CD4-positive, CD25-positive, alpha-beta regulatory T cell (primary cell): ENCODE measurements around the gene IST1. TPM values are rescaled to one million over a fixed set of nuclear protein-coding genes. Genes with fewer than 3 reads are reported as not detected.
A peak's percentile ranks its signal among the peaks of the same experiment; 100 is the strongest.

ENCODE experiments used
- ATAC-seq, 2 donors: fragments of 150-1000 bp; cut with Tn5 transposase; one replicate each; pipeline ENCODE4 v1.10.0; 2021; ENCODE audit warnings: low read depth in 2 of 2, moderate number of reproducible peaks in 2 of 2, moderate library complexity in 1 of 2
- DNase-seq, 3 donors: peaks; one replicate each; pipeline versions ENCODE4 v3.0.0 to v3.0.0-alpha.2; 2012 to 2022; ENCODE audit warnings: mixed read lengths in 1 of 3
- H3K27ac ChIP-seq: one replicate; pipeline ENCODE4 v1.7.0; 2013; ENCODE audit warnings: mild to moderate bottlenecking, low read length; ENCODE audit not compliant: insufficient read depth, poor library complexity, severe bottlenecking
- H3K27me3 ChIP-seq: one replicate; pipeline ENCODE4 v1.7.0; 2013; ENCODE audit warnings: low read length; ENCODE audit not compliant: control insufficient read depth, insufficient read depth
- H3K36me3 ChIP-seq: one replicate; pipeline ENCODE4 v1.7.0; 2013; ENCODE audit warnings: mild to moderate bottlenecking, low read length, moderate library complexity; ENCODE audit not compliant: control insufficient read depth, insufficient read depth
- H3K4me1 ChIP-seq: 2 replicates; pipeline ENCODE4 v1.7.0; 2013; ENCODE audit warnings: mild to moderate bottlenecking, low read length; ENCODE audit not compliant: insufficient read depth, control insufficient read depth, poor library complexity, severe bottlenecking
- H3K4me3 ChIP-seq: one replicate; pipeline ENCODE4 v1.7.0; 2013; ENCODE audit warnings: low read depth, mild to moderate bottlenecking, low read length, moderate library complexity
- H3K9me3 ChIP-seq, 2 experiments: 1 replicate in 1 of 2; 2 replicates in 1 of 2; pipeline ENCODE4 v1.7.0; 2013; ENCODE audit warnings: low read length in 2 of 2, mild to moderate bottlenecking in 1 of 2, moderate library complexity in 1 of 2; ENCODE audit not compliant: control insufficient read depth in 2 of 2
- H3K27ac Mint-ChIP-seq, 3 donors: one replicate each; pipeline ENCODE4 v1.8.0; 2020 to 2022; ENCODE audit warnings: mild to moderate bottlenecking in 3 of 3, mixed read lengths in 3 of 3, moderate library complexity in 2 of 3
- H3K27me3 Mint-ChIP-seq: one replicate; pipeline ENCODE4 v1.8.0; 2022; ENCODE audit warnings: mild to moderate bottlenecking, mixed read lengths
- H3K36me3 Mint-ChIP-seq: one replicate; pipeline ENCODE4 v1.8.0; 2020; ENCODE audit warnings: mixed read lengths
- H3K4me1 Mint-ChIP-seq, 4 donors: one replicate each; pipeline ENCODE4 v1.8.0; 2020 to 2022; ENCODE audit warnings: mixed read lengths in 4 of 4, mild to moderate bottlenecking in 1 of 4
- H3K4me3 Mint-ChIP-seq, 4 donors: one replicate each; pipeline ENCODE4 v1.8.0; 2020 to 2022; ENCODE audit warnings: mild to moderate bottlenecking in 4 of 4, mixed read lengths in 4 of 4, moderate library complexity in 3 of 4
- H3K9me3 Mint-ChIP-seq, 7 donors: one replicate each; pipeline ENCODE4 v1.8.0; 2020 to 2022; ENCODE audit warnings: mixed read lengths in 7 of 7, mild to moderate bottlenecking in 3 of 7, moderate library complexity in 2 of 7
- polyA plus RNA-seq, 4 donors: library from polyadenylated mRNA; unstranded; fragments of 300-500 nt; fragmentation: Illumina TruSeq; gene quantifications; one replicate each; pipeline ENCODE4 v1.2.3, GENCODE V29; 2021
- total RNA-seq: library from RNA; stranded (reverse); gene quantifications from one replicate; pipeline ENCODE4 v1.2.3, GENCODE V29; 2022

Gene IST1
- total and polyA plus RNA-seq, 5 donors from 2014 or later, result 151 to 346 (median 207) TPM

- Mint-ChIP-seq H3K27me3 (no peaks in the 10 kb centered on the region), H3K4me3 (no peak overlapping the region), H3K9me3 (no peaks in the 10 kb centered on the region), H3K36me3 (peaks cover 37% of the 10 kb centered on the region), H3K27ac (peak overlapping the region in 2 of 3 donors; percentile 31 to 73), H3K4me1 (peaks cover 28 to 92% (median 68%) of the 10 kb centered on the region in 4 donors)
- Histone ChIP-seq H3K9me3 (no peaks in the 10 kb centered on the region), H3K36me3 (peaks cover 29% of the 10 kb centered on the region), H3K27me3 (no peaks in the 10 kb centered on the region), H3K4me1 (peaks cover 35% of the 10 kb centered on the region), H3K27ac (no peak overlapping the region), H3K4me3 (peak overlapping the region; percentile 15)
- DNase-seq, result no peak
- ATAC-seq, result no peak
Measured at GRCh38 chr16:71912534-71913275, 17.4 kb downstream of the IST1 start.

DNA sequence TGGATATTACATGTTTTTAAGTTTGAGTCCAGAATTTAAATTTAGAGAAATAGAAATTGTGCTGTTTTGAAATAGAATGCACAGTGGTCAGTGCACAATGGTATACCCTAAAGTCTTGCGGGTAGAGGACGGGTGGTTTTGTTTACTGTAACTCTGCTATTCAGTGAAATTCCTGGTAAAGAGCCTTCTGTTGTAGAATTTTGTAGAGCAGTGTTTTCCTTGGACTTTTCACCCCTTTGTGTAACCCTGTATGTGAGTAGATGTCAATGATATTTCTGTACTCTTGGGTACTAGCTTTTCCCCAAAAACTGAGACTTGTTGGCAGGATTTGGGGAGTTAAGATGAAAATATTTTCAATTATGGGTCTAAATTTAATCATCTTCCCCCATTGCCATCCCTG is 19.5 kb downstream of the IST1 start:
- H3K27me3 Mint-ChIP-seq, result no peaks in the 10 kb centered on the region
- peak overlapping the region in 1 of 4 donors; percentile 6 for H3K4me3 Mint-ChIP-seq
- H3K27ac Mint-ChIP-seq, result peak overlapping the region; percentile 71 to 82 (median 72)
- H3K4me1 ChIP-seq, result peaks cover 22% of the 10 kb centered on the region
- H3K9me3 Mint-ChIP-seq, result no peaks in the 10 kb centered on the region
- H3K36me3 Mint-ChIP-seq, result peaks cover 38% of the 10 kb centered on the region
- no peak overlapping the region for H3K27ac ChIP-seq
- peaks cover 43% of the 10 kb centered on the region for H3K36me3 ChIP-seq
- H3K4me1 Mint-ChIP-seq, result peaks cover 32 to 82% (median 58%) of the 10 kb centered on the region in 4 donors
- no peaks in the 10 kb centered on the region for H3K27me3 ChIP-seq
- no peaks in the 10 kb centered on the region for H3K9me3 ChIP-seq
- ATAC-seq, result no peak
- peak overlapping the region; percentile 17 for H3K4me3 ChIP-seq
- no peak for DNase-seq

GRCh38 chr16:71915350-71915749 is 20.0 kb downstream of the IST1 start:
- no peaks in the 10 kb centered on the region for H3K9me3 Mint-ChIP-seq
- Histone ChIP-seq H3K27ac (no peak overlapping the region), H3K9me3 (no peaks in the 10 kb centered on the region), H3K36me3 (peaks cover 49% of the 10 kb centered on the region), H3K4me3 (no peak overlapping the region), H3K4me1 (peaks cover 18% of the 10 kb centered on the region), H3K27me3 (no peaks in the 10 kb centered on the region)
- DNase-seq, result no peak
- H3K4me3 Mint-ChIP-seq, result peak overlapping the region in 2 of 4 donors; percentile 6 to 13
- no peaks in the 10 kb centered on the region for H3K27me3 Mint-ChIP-seq
- peaks cover 32 to 81% (median 54%) of the 10 kb centered on the region in 4 donors for H3K4me1 Mint-ChIP-seq
- peaks cover 44% of the 10 kb centered on the region for H3K36me3 Mint-ChIP-seq
- no peak for ATAC-seq
- peak overlapping the region; percentile 71 to 74 (median 72) for H3K27ac Mint-ChIP-seq

DNA sequence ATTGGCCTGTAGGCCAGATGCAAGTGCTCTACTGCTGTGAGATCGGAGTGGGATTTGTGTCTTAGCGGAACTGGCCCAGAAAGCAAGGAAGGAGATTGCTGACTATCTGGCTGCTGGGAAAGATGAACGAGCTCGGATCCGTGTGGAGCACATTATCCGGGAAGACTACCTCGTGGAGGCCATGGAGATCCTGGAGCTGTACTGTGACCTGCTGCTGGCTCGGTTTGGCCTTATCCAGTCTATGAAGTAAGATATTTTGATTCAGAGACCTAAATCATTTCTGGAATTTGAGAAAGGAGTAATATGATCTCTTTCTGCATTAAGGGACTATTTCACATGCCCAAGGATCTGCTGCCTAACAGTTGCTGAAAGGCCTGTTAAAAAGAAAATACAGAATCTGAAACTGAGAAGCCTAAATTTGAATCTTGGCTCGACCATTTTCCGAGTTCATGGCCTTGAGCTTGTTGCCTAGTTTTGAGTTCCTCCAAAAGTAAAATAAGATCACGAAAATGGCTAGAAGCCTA is 21.1 kb downstream of the IST1 start:
- no peak for ATAC-seq
- Histone ChIP-seq H3K27ac (no peak overlapping the region), H3K9me3 (no peaks in the 10 kb centered on the region), H3K36me3 (peaks cover 60% of the 10 kb centered on the region), H3K27me3 (no peaks in the 10 kb centered on the region), H3K4me3 (no peak overlapping the region), H3K4me1 (peaks cover 18% of the 10 kb centered on the region)
- Mint-ChIP-seq H3K27me3 (no peaks in the 10 kb centered on the region), H3K4me3 (no peak overlapping the region), H3K27ac (peak overlapping the region in 2 of 3 donors; percentile 27 to 44), H3K4me1 (peaks cover 32 to 73% (median 49%) of the 10 kb centered on the region in 4 donors), H3K36me3 (peaks cover 52% of the 10 kb centered on the region), H3K9me3 (no peaks in the 10 kb centered on the region)
- no peak for DNase-seq

- H3K27me3 Mint-ChIP-seq, result no peaks in the 10 kb centered on the region
- Histone ChIP-seq H3K4me3 (no peak overlapping the region), H3K9me3 (no peaks in the 10 kb centered on the region), H3K4me1 (peaks cover 7% of the 10 kb centered on the region), H3K27me3 (no peaks in the 10 kb centered on the region), H3K36me3 (peaks cover 73% of the 10 kb centered on the region), H3K27ac (no peak overlapping the region)
- ATAC-seq (no peak), DNase-seq (no peak)
- H3K36me3 Mint-ChIP-seq, result peaks cover 56% of the 10 kb centered on the region
- no peak overlapping the region for H3K4me3 Mint-ChIP-seq
- H3K9me3 Mint-ChIP-seq, result no peaks in the 10 kb centered on the region
- H3K27ac Mint-ChIP-seq, result peak overlapping the region in 2 of 3 donors; percentile 44 to 48
- peaks cover 26 to 60% (median 45%) of the 10 kb centered on the region in 4 donors for H3K4me1 Mint-ChIP-seq
Measured at GRCh38 chr16:71917900-71918299, 22.6 kb downstream of the IST1 start.

DNA sequence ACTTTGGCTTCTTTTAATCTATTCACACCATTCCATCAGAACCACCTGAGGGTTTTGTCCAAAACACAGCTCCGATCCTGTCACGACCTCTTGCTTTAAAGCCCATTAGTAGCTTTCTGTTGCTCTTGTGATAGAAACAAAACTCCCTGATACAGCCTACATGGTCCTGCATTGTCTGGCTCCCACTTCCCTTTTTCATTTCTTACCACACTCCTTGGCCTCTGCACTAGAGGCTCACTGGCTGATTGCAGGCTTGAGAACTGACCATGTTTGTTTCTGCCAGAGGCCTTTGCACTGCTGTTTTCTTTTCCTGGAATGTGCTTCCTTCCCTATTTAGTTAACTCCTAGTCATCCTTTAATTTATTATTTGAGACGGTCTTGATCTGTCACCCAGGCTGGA is 23.7 kb downstream of the IST1 start:
- Histone ChIP-seq H3K27ac (no peak overlapping the region), H3K27me3 (no peaks in the 10 kb centered on the region), H3K4me1 (peaks cover 3% of the 10 kb centered on the region), H3K4me3 (no peak overlapping the region), H3K9me3 (no peaks in the 10 kb centered on the region), H3K36me3 (peaks cover 84% of the 10 kb centered on the region)
- Mint-ChIP-seq H3K27me3 (no peaks in the 10 kb centered on the region), H3K4me3 (no peak overlapping the region), H3K27ac (no peak overlapping the region), H3K4me1 (peaks cover 24 to 49% (median 44%) of the 10 kb centered on the region in 4 donors), H3K36me3 (peaks cover 64% of the 10 kb centered on the region), H3K9me3 (no peaks in the 10 kb centered on the region)
- DNase-seq, result no peak
- ATAC-seq, result no peak

DNA sequence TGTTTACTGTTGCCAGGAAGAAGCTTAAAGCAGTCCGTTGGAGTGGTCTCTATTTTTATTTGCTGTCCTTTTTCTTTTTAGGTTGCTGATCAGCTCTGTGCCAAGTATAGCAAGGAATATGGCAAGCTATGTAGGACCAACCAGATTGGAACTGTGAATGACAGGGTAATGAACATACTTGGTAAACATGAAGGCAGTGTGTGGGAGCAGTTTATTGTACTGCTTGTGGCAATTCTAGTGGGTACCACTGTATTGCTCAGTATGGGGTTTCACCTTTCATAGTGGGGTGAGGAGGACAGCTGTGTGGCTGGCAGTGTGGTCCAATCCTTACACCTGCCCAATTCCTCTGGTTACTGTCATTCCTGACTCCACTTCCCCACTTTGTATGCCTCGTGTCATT is 25.3 kb downstream of the IST1 start:
- H3K36me3 Mint-ChIP-seq, result peaks cover 64% of the 10 kb centered on the region
- Histone ChIP-seq H3K4me1 (peaks cover 3% of the 10 kb centered on the region), H3K9me3 (no peaks in the 10 kb centered on the region), H3K4me3 (no peak overlapping the region), H3K36me3 (peaks cover 93% of the 10 kb centered on the region), H3K27me3 (no peaks in the 10 kb centered on the region), H3K27ac (no peak overlapping the region)
- H3K4me3 Mint-ChIP-seq, result no peak overlapping the region
- DNase-seq (no peak), ATAC-seq (no peak)
- H3K9me3 Mint-ChIP-seq, result no peaks in the 10 kb centered on the region
- no peaks in the 10 kb centered on the region for H3K27me3 Mint-ChIP-seq
- H3K4me1 Mint-ChIP-seq, result peaks cover 19 to 35% (median 31%) of the 10 kb centered on the region in 4 donors
- peak overlapping the region in 1 of 3 donors; percentile 68 for H3K27ac Mint-ChIP-seq
